GM18502 (cell line): ENCODE results near the gene GABARAP.
A peak's percentile ranks its signal among the peaks of the same experiment; 100 is the strongest.
"Not testable (repeated sequence)": the region's sequence is repeated elsewhere in the genome, so short reads cannot be mapped to it uniquely, and the experiment has no call there.

Experiments
- ATAC-seq: cut with Tn5 transposase; IDR thresholded peaks from one replicate; pipeline ENCODE4 v1.9.1; 2021; ENCODE audit warnings: mild to moderate bottlenecking; ENCODE audit not compliant: unreplicated experiment, poor library complexity

The GABARAP gene

GRCh38 chr17:7261379-7262191, 19.3 kb upstream of the GABARAP start:
- ATAC-seq = no peak

DNA sequence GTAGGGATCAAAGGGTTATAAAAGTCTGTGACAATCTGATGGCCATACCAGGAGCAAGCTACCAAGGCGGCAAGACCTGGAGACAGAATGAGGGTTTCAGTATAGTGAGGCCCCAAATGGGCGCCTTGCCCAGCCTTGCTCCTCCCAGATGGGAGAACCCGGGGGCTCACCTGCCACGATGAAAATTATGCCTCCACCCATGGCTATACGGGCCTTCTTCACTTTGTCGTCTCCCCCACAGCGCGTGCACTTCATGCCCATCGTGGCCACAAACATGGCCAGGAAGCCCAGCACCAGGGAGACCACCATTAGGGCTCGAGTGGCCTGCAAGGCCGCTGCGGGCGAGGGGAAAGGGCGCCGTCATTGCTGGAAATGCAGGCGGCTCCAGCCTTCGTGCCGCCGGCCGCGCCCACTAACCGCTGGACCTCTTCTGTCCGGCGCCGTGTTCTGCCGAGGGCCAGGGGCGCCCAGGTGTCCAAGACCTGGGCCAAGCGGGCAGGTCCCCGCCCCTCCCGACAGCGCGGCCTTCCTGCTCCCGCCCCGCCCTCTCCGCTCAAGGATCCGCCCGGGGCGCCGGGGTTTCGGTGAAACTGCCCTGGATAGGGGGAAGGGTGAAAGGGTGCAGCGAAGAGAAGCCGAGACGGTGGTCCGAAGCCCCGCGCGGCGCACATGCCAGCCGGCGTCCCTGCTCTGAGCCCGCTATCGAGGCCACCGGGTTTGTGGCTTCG, 18.6 kb upstream of the GABARAP start:
- no peak for ATAC-seq

- no peak for ATAC-seq
Measured at GRCh38 chr17:7260151-7260550, 17.9 kb upstream of the GABARAP start.

DNA sequence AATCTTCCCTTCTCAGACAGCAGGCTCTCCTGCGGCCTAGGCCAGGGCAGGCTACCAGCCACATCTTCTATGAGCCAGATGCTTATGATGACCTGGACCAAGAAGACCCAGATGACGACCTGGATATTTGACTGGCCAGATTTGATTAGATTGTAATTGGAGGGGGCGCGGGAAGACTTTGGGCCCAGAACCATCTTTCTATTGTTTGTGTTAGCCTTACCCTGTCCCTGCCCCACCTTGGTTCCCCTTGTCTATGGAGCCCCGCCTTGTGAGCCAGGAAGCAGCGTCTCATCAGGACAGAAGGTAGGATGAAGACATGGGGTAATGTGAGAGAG, 17.3 kb upstream of the GABARAP start:
- ATAC-seq = no peak

DNA sequence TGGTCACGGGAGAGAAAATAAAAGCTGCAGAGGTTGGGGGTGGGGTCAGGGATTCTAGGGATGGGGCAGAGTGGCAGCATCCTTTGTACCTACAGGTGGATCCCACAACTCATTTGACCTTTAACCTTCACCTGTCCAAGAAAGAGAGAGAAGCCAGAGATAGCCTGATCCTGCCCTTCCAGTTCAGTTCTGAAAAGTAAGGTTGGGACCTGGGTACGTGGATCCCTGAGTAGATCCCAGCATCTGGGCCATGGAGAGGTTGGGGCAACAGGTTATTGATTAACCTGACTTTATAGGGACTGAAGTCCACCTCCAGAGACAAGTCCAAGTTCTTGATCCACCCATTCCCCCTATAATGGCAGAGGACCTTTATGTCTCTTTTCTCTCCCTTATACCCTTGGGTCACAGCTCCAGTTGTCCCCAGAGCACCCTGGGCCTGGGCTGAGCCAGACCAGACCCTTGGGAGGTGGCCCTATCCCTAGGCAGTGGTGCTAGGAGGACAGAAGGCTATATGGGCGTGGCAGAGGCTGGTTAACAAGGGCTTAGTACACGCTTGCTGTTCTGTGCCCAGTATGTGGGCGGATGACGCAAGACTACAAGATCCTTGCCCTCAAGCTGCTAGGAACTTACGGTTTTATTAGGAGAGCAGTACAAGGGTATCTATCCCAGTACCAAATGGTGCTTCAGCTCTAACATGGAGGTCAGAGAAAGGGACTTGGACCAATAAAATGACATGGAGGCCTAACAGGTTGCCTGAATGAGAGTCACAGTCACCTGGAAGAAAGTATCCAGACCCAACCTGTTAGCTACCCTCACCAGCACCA, 16.7 kb upstream of the GABARAP start:
- ATAC-seq = no peak

GRCh38 chr17:7256766-7257456, 14.7 kb upstream of the GABARAP start:
- ATAC-seq = no peak

- no peak for ATAC-seq
Measured at GRCh38 chr17:7254511-7254910, 12.3 kb upstream of the GABARAP start.

GRCh38 chr17:7253082-7253481, 10.8 kb upstream of the GABARAP start:
- ATAC-seq = no peak

- peak; percentile 59 for ATAC-seq
Measured at GRCh38 chr17:7252176-7253043, 10.2 kb upstream of the GABARAP start, which contains the start of gene ELP5. TSS of gene ELP5 (plus strand) at chr17:7252215. CDS start at chr17:7252551, 336 bp downstream.

- peak; percentile 78 for ATAC-seq
Measured at GRCh38 chr17:7251661-7252175, 9.5 kb upstream of the GABARAP start, which contains the start of gene CTDNEP1. TSS of gene CTDNEP1 (minus strand) at chr17:7251734. CDS start at chr17:7251296, 438 bp downstream.

GRCh38 chr17:7250695-7251627, 8.7 kb upstream of the GABARAP start:
- ATAC-seq = no peak

GRCh38 chr17:7249830-7250229, 7.6 kb upstream of the GABARAP start:
- no peak for ATAC-seq

GRCh38 chr17:7249214-7249613, 7.0 kb upstream of the GABARAP start:
- ATAC-seq = no peak

GRCh38 chr17:7248796-7249195, 6.5 kb upstream of the GABARAP start:
- no peak for ATAC-seq

GRCh38 chr17:7246779-7247178, 4.5 kb upstream of the GABARAP start:
- ATAC-seq = no peak

DNA sequence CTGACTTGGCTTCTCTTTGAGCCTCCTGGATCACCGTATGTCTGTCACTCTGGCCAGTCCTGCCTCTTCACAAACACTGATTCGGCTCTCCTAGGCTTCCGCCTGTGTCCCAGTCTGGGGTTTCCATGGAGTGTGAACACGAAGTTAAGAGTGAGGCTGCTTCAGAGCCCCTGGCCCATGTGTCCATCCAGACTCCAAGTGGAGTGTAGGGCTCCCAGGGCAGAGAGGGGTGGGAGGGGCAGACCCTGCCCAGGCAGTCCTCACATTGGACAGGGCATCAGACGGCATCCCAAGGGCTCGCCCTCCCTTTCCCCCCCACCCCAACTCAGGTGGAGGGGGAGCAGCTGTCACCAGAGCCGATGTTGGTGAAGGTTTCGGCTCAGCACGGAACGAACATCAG, 1.6 kb upstream of the GABARAP start:
- not testable (repeated sequence) for ATAC-seq

DNA sequence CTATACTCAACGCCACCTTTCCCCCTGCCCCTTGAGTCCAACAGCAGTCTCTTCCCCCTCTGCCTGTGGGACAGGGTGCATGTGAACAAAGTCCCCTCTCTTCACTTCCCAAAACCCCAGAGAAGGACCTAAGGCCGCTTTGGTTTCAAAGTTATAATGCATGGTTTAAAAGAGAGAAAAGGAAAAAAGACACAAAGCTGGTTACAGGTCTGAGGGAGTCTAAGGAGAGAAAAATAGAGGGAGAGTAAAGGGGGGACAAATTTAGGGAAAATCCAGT, 1.1 kb upstream of the GABARAP start:
- ATAC-seq = no peak
